NCI-H510A treated with DMSO at 0.1 percent for 48 hours (cell line): ENCODE results near the gene BCKDHB.
"Not testable (repeated sequence)": the region's sequence is repeated elsewhere in the genome, so short reads cannot be mapped to it uniquely, and the experiment has no call there.

ENCODE experiments used
- DNase-seq: peaks from one replicate; lab custom pipeline; 2025; lab: John Stamatoyannopoulos, UW

The BCKDHB gene

GRCh38 chr6:80263585-80263984, 157.1 kb downstream of the BCKDHB start:
- no peak for DNase-seq

GRCh38 chr6:80268865-80269730, 162.6 kb downstream of the BCKDHB start:
- no peak for DNase-seq

GRCh38 chr6:80271074-80271473, 164.6 kb downstream of the BCKDHB start:
- DNase-seq = no peak

GRCh38 chr6:80272988-80273387, 166.5 kb downstream of the BCKDHB start:
- DNase-seq = no peak

- DNase-seq = no peak
Observed at GRCh38 chr6:80276861-80277260, 170.4 kb downstream of the BCKDHB start.

- DNase-seq = no peak
Observed at GRCh38 chr6:80277501-80277900, 171.0 kb downstream of the BCKDHB start.

- DNase-seq = no peak
Observed at GRCh38 chr6:80280262-80281010, 174.0 kb downstream of the BCKDHB start.

GRCh38 chr6:80282913-80283554, 176.6 kb downstream of the BCKDHB start:
- DNase-seq = no peak

- no peak for DNase-seq
Observed at GRCh38 chr6:80287112-80287511, 180.6 kb downstream of the BCKDHB start.

GRCh38 chr6:80287607-80288006, 181.1 kb downstream of the BCKDHB start:
- no peak for DNase-seq

- DNase-seq = no peak
Observed at GRCh38 chr6:80289727-80290126, 183.3 kb downstream of the BCKDHB start.

- not testable (repeated sequence) for DNase-seq
Observed at GRCh38 chr6:80294531-80294930, 188.1 kb downstream of the BCKDHB start.

GRCh38 chr6:80302716-80303115, 196.2 kb downstream of the BCKDHB start:
- DNase-seq = no peak

GRCh38 chr6:80304014-80304413, 197.5 kb downstream of the BCKDHB start:
- DNase-seq = no peak

- no peak for DNase-seq
Observed at GRCh38 chr6:80314531-80314930, 208.1 kb downstream of the BCKDHB start.

GRCh38 chr6:80316686-80317231, 210.3 kb downstream of the BCKDHB start:
- DNase-seq = no peak

- DNase-seq = no peak
Observed at GRCh38 chr6:80319196-80319595, 212.7 kb downstream of the BCKDHB start.

- DNase-seq = no peak
Observed at GRCh38 chr6:80321011-80321410, 214.5 kb downstream of the BCKDHB start.

- DNase-seq = no peak
Observed at GRCh38 chr6:80325742-80326141, 219.3 kb downstream of the BCKDHB start.

- DNase-seq = no peak
Observed at GRCh38 chr6:80328652-80329051, 222.2 kb downstream of the BCKDHB start.

- no peak for DNase-seq
Observed at GRCh38 chr6:80329496-80329895, 223.0 kb downstream of the BCKDHB start.

- DNase-seq = no peak
Observed at GRCh38 chr6:80330961-80331360, 224.5 kb downstream of the BCKDHB start.
